HCT116 (cell line): ENCODE data around the gene SLC6A2. TPM values are rescaled to one million over a fixed set of nuclear protein-coding genes. Genes with fewer than 3 reads are reported as not detected.

ENCODE experiments used
- ATAC-seq: fragments of 200-7000 bp; cut with Tn5 transposase; 2 replicates; pipeline ENCODE4 v1.9.1; 2020; ENCODE audit warnings: mild to moderate bottlenecking, moderate library complexity
- BruUV-seq: library from RNA; stranded (reverse); fragments of 400-500 nt; replicated peaks from 2 replicates; lab custom pipeline; 2021; lab: Mats Ljungman, UMichigan
- CTCF ChIA-PET: fragments of 300-600 bp; sonication (Branson Sonifier 250); formaldehyde crosslinking; loops from one replicate; lab custom pipeline; 2021; ENCODE audit warnings: antibody characterized with exemption; lab: Charles Lee
- POLR2A ChIA-PET: fragments of 300-600, 350-600 bp; sonication (Branson Sonifier 250); formaldehyde crosslinking; loops from one replicate; lab custom pipeline; 2021; ENCODE audit warnings: antibody characterized with exemption; lab: Charles Lee
- RAD21 ChIA-PET, 2 experiments: fragments of 300-600 bp; sonication (Branson Sonifier 250); formaldehyde crosslinking; loops; one replicate each; lab custom pipeline; 2023; ENCODE audit warnings: low total read pairs in 2 of 2; ENCODE audit not compliant: uncharacterized antibody in 2 of 2, unreplicated experiment in 2 of 2, low non-redundant PET in 1 of 2; lab: Charles Lee
- DNase-seq: peaks from one replicate; pipeline ENCODE4 v3.0.0-alpha.2; 2010; ENCODE audit warnings: low read depth, low spot score
- H2AFZ ChIP-seq: fragments of 200-600 bp; shearing (Covaris generic), sonication (generic); 2 replicates; pipeline ENCODE4 v1.6.1; 2017; ENCODE audit warnings: low read depth, mixed run types, mixed read lengths, antibody characterized with exemption, low read length; ENCODE audit not compliant: poor library complexity, severe bottlenecking
- H3K27ac ChIP-seq: 2 replicates; pipeline ENCODE4 v1.5.1; 2012; ENCODE audit warnings: low read depth, low read length
- H3K27me3 ChIP-seq: fragments of 200-600 bp; sonication (generic); 2 replicates; pipeline ENCODE4 v1.6.1; 2016; ENCODE audit warnings: mixed run types, low read length, mixed read lengths; ENCODE audit not compliant: insufficient read depth
- H3K36me3 ChIP-seq, 2 experiments: fragments of 200-500 bp in 1 of 2; fragments of 200-600 bp in 1 of 2; sonication (Bioruptor generic) in 1 of 2; sonication (generic) in 1 of 2; 2 replicates each; pipeline versions ENCODE4 v1.5.1 to v1.6.1; 2014 to 2016; ENCODE audit warnings: low read length in 2 of 2, inconsistent platforms in 1 of 2, mixed read lengths in 1 of 2, mixed run types in 1 of 2; ENCODE audit not compliant: insufficient read depth in 2 of 2, control insufficient read depth in 1 of 2
- H3K4me1 ChIP-seq, 2 experiments: fragments of 200-600 bp in 1 of 2; sonication (generic) in 1 of 2; 2 replicates each; pipeline versions ENCODE4 v1.5.1 to v1.6.1; 2012 to 2017; ENCODE audit warnings: low read length in 2 of 2, inconsistent platforms in 1 of 2, mild to moderate bottlenecking in 1 of 2, mixed read lengths in 1 of 2, mixed run types in 1 of 2, moderate library complexity in 1 of 2; ENCODE audit not compliant: insufficient read depth in 2 of 2, control insufficient read depth in 1 of 2
- H3K4me2 ChIP-seq: fragments of 200-600 bp; sonication (generic); 2 replicates; pipeline ENCODE4 v1.6.1; 2017; ENCODE audit warnings: mixed run types, low read length, mixed read lengths
- H3K4me3 ChIP-seq, 2 experiments: fragments of 200-600 bp in 1 of 2; sonication (generic) in 1 of 2; replicated peaks in 1 of 2; 2 replicates each; pipeline ENCODE4 v1.5.1; 2011 to 2016; ENCODE audit warnings: low read length in 2 of 2, control low read depth in 1 of 2, low read depth in 1 of 2, mild to moderate bottlenecking in 1 of 2, mixed read lengths in 1 of 2, mixed run types in 1 of 2
- H3K79me2 ChIP-seq: fragments of 200-600 bp; sonication (generic); 2 replicates; pipeline ENCODE4 v1.6.1; 2017; ENCODE audit warnings: mild to moderate bottlenecking, mixed run types, low read length, moderate library complexity, mixed read lengths; ENCODE audit not compliant: insufficient read depth
- H3K9ac ChIP-seq: fragments of 200-600 bp; sonication (generic); 2 replicates; pipeline ENCODE4 v1.6.1; 2016; ENCODE audit warnings: low read length, mixed read lengths
- H3K9me2 ChIP-seq: fragments of 200-600 bp; sonication (generic), shearing (Covaris generic); 2 replicates; pipeline ENCODE4 v1.6.1; 2017; ENCODE audit warnings: mixed run types, mild to moderate bottlenecking, moderate library complexity; ENCODE audit not compliant: insufficient read depth
- H3K9me3 ChIP-seq, 2 experiments: fragments of 200-500 bp in 1 of 2; fragments of 200-600 bp in 1 of 2; sonication (Bioruptor generic) in 1 of 2; sonication (generic) in 1 of 2; 2 replicates each; pipeline ENCODE4 v1.6.1; 2014 to 2017; ENCODE audit warnings: low read length in 2 of 2, mixed read lengths in 2 of 2, inconsistent platforms in 1 of 2, low read depth in 1 of 2, mild to moderate bottlenecking in 1 of 2, mixed run types in 1 of 2, moderate library complexity in 1 of 2; ENCODE audit not compliant: control insufficient read depth in 1 of 2, insufficient read depth in 1 of 2
- H4K20me1 ChIP-seq: fragments of 200-600 bp; sonication (generic), shearing (Covaris generic); 2 replicates; pipeline ENCODE4 v1.6.1; 2017; ENCODE audit warnings: mixed run types, mild to moderate bottlenecking, moderate library complexity; ENCODE audit not compliant: insufficient read depth
- ATF3 ChIP-seq: IDR thresholded peaks from 2 replicates; pipeline ENCODE4 v1.6.1; 2012
- CBX3 ChIP-seq: IDR thresholded peaks from 2 replicates; pipeline ENCODE4 v1.6.1; 2012; ENCODE audit warnings: low read depth
- CEBPB ChIP-seq: IDR thresholded peaks from 2 replicates; pipeline ENCODE4 v1.6.1; 2012; ENCODE audit warnings: low read depth
- ELF1 ChIP-seq: IDR thresholded peaks from 2 replicates; pipeline ENCODE4 v1.6.1; 2012; ENCODE audit warnings: low read depth, borderline replicate concordance
- FOSL1 ChIP-seq: IDR thresholded peaks from 2 replicates; pipeline ENCODE4 v1.6.1; 2012; ENCODE audit warnings: low read depth
- JUND ChIP-seq: IDR thresholded peaks from 2 replicates; pipeline ENCODE4 v1.6.1; 2012
- POLR2A ChIP-seq: IDR thresholded peaks from 2 replicates; pipeline ENCODE4 v1.7.0; 2011; ENCODE audit warnings: borderline replicate concordance; ENCODE audit not compliant: insufficient read depth, insufficient read length; ENCODE audit errors: extremely low read depth
- POLR2AphosphoS5 ChIP-seq: IDR thresholded peaks from 2 replicates; pipeline ENCODE4 v1.6.1; 2011; ENCODE audit warnings: mild to moderate bottlenecking, low read depth, low read length, moderate library complexity
- SP1 ChIP-seq: IDR thresholded peaks from 2 replicates; pipeline ENCODE4 v1.6.1; 2012; ENCODE audit warnings: low read depth
- SRF ChIP-seq: IDR thresholded peaks from 2 replicates; pipeline ENCODE4 v1.6.1; 2012; ENCODE audit warnings: low read depth
- YY1 ChIP-seq: IDR thresholded peaks from 2 replicates; pipeline ENCODE4 v1.6.1; 2011; ENCODE audit warnings: low read length, low read depth, moderate library complexity, mild to moderate bottlenecking; ENCODE audit not compliant: insufficient replicate concordance; ENCODE audit errors: extremely low read depth
- ZNF274 ChIP-seq: fragments of 200-500 bp; sonication (Bioruptor generic); IDR thresholded peaks from 2 replicates; pipeline ENCODE4 v1.6.1; 2014; ENCODE audit warnings: mild to moderate bottlenecking, low read depth, low read length, inconsistent platforms
- intact Hi-C: fragments of 100-400 bp; cut with micrococcal nuclease; formaldehyde crosslinking; loops from 2 replicates; pipeline ENCODE4 v1.10.0; 2022
- total RNA-seq: library from RNA; stranded (reverse); gene quantifications from one replicate; pipeline ENCODE4 v1.2.1, GENCODE V29; 2021; ENCODE audit not compliant: unreplicated experiment
- TF ChIP-seq, protein P1 (sequence below), 3 experiments: fragments of 200-600 bp in 1 of 3; sonication (generic) in 1 of 3; IDR thresholded peaks in 2 of 3; conservative IDR thresholded peaks in 1 of 3; 2 replicates each; pipeline ENCODE4 v1.5.1; 2012 to 2017; ENCODE audit warnings: low read depth in 2 of 3, low read length in 2 of 3, antibody characterized with exemption in 1 of 3, borderline replicate concordance in 1 of 3, control low read depth in 1 of 3, mild to moderate bottlenecking in 1 of 3, mixed read lengths in 1 of 3, mixed run types in 1 of 3, moderate library complexity in 1 of 3; ENCODE audit not compliant: insufficient read depth in 1 of 3

Gene SLC6A2
- total RNA-seq, 1 experiment from 2014 or later, result not detected

- Histone ChIP-seq H3K4me2 (no peak overlapping the region), H3K4me1 (no peaks in the 10 kb centered on the region), H3K9ac (no peak overlapping the region), H3K4me3 (no peak overlapping the region), H3K36me3 (no peaks in the 10 kb centered on the region), H3K9me2 (no peaks in the 10 kb centered on the region), H4K20me1 (no peaks in the 10 kb centered on the region), H3K27me3 (peaks cover 18% of the 10 kb centered on the region; the same call in 1 of the 2 replicates), H3K9me3 (no peaks in the 10 kb centered on the region), H3K27ac (no peak overlapping the region), H3K79me2 (no peaks in the 10 kb centered on the region), H2AFZ (no peak overlapping the region)
- DNase-seq (no peak), ATAC-seq (no peak)
- CTCF ChIA-PET, result no interaction called here
- RAD21 ChIA-PET, result no interaction called here
- intact Hi-C loops, result loop anchor here (5.0 kb wide), 1 partner anchor 77 kb away; no protein-coding TSS in a partner anchor
- POLR2A ChIA-PET, result no interaction called here
- TF ChIP-seq SRF (no peak), YY1 (no peak), ELF1 (no peak), FOSL1 (no peak)
- TF ChIP-seq, protein P1, sequence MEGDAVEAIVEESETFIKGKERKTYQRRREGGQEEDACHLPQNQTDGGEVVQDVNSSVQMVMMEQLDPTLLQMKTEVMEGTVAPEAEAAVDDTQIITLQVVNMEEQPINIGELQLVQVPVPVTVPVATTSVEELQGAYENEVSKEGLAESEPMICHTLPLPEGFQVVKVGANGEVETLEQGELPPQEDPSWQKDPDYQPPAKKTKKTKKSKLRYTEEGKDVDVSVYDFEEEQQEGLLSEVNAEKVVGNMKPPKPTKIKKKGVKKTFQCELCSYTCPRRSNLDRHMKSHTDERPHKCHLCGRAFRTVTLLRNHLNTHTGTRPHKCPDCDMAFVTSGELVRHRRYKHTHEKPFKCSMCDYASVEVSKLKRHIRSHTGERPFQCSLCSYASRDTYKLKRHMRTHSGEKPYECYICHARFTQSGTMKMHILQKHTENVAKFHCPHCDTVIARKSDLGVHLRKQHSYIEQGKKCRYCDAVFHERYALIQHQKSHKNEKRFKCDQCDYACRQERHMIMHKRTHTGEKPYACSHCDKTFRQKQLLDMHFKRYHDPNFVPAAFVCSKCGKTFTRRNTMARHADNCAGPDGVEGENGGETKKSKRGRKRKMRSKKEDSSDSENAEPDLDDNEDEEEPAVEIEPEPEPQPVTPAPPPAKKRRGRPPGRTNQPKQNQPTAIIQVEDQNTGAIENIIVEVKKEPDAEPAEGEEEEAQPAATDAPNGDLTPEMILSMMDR (IDR thresholded peaks at IDR 0.05 in 2 of 3, conservative IDR thresholded peaks at IDR 0.05 in 1 of 3; ENCODE audit: borderline replicate concordance in 1 of 3, insufficient read depth in 1 of 3, low read depth in 2 of 3, low read length in 2 of 3), result no peak
- no TSS peak for BruUV-seq
These were observed 43.8 kb downstream of the SLC6A2 start for GRCh38 chr16:55699616-55700015.

DNA sequence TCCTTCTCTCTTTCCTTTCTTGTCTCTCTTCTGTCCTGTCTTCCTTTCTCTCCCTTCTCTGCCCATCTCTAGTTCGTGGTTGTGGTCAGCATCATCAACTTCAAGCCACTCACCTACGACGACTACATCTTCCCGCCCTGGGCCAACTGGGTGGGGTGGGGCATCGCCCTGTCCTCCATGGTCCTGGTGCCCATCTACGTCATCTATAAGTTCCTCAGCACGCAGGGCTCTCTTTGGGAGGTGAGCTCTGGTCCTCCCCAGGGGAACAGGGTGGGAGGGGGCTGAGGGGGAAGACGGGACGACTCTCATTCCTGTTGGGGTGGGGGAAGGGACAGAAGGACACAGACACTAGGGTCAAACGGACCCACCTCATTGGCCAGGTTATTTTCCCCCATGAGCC, 44.3 kb downstream of the SLC6A2 start:
- Histone ChIP-seq H3K9me2 (no peaks in the 10 kb centered on the region), H3K79me2 (no peaks in the 10 kb centered on the region), H3K36me3 (no peaks in the 10 kb centered on the region), H3K4me1 (no peaks in the 10 kb centered on the region), H3K9ac (no peak overlapping the region), H3K27ac (no peak overlapping the region), H3K9me3 (no peaks in the 10 kb centered on the region), H3K4me3 (no peak overlapping the region), H2AFZ (no peak overlapping the region), H4K20me1 (no peaks in the 10 kb centered on the region), H3K4me2 (no peak overlapping the region), H3K27me3 (peaks cover 19% of the 10 kb centered on the region; the same call in 1 of the 2 replicates)
- CTCF ChIA-PET, result interaction anchor here (0.7 kb wide), 1 partner anchor 235 kb away, joined by 3 read pairs; no protein-coding TSS in a partner anchor
- BruUV-seq, result no TSS peak
- ATAC-seq (no peak), DNase-seq (no peak)
- POLR2A ChIA-PET, result no interaction called here
- intact Hi-C loops, result loop anchor here (5.0 kb wide), 1 partner anchor 78 kb away; no protein-coding TSS in a partner anchor
- RAD21 ChIA-PET, result no interaction called here
- TF ChIP-seq ATF3 (no peak), POLR2A (no peak), SP1 (no peak), JUND (no peak), POLR2AphosphoS5 (no peak), ZNF274 (no peak), CEBPB (no peak), CBX3 (no peak)
- TF ChIP-seq, protein P1 (IDR thresholded peaks at IDR 0.05 in 2 of 3, conservative IDR thresholded peaks at IDR 0.05 in 1 of 3; ENCODE audit: borderline replicate concordance in 1 of 3, insufficient read depth in 1 of 3, low read depth in 2 of 3, low read length in 2 of 3), result no peak
